Hypothalamus (tissue), 51 donors: ENCODE data around the gene PPIF.

ENCODE experiments used
- DNase-seq, 51 donors: peaks; one replicate each; lab custom pipeline; 2025; lab: John Stamatoyannopoulos, UW

PPIF gene

DNA sequence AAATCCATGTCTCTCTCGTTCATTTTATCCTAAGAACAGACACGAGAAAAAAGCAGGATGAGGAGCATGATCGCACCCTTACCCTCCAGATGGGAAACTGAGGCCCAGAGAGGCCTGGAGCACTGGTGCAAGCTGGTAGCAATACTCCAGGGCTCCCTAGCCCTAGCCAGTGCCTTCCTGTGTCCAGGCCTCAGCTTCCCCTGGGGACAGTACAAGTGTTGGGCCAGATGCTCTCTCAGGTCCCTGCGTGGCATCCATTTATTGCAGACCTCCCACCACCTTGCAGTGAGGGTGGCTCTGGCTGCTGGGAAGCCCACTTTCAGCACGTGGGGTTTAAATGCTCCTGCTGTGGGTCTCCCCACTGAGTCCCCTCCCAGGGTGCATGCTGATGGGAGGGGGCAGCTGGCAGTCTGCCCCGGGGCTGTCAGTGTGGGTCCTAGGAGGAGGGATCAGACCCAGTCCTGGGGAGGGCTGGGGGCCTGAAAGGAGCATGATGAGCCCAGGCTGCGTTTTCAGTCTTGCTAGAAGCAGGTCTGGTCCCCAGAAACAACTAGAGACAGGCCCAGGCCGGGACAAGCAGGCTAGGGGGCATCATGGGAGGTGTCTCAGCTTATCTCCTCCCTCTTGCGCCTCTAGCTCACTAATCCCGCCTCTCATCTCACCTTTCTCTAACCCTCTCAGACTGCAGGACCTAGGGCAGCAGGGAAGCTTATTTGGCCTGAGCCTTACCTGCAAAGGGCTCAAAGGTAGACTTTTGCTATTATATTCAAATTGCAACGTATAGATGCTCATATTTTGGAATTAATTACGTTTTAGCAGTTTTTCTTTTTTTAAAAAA, 662 bp upstream of the PPIF start:
- no peak for DNase-seq

DNA sequence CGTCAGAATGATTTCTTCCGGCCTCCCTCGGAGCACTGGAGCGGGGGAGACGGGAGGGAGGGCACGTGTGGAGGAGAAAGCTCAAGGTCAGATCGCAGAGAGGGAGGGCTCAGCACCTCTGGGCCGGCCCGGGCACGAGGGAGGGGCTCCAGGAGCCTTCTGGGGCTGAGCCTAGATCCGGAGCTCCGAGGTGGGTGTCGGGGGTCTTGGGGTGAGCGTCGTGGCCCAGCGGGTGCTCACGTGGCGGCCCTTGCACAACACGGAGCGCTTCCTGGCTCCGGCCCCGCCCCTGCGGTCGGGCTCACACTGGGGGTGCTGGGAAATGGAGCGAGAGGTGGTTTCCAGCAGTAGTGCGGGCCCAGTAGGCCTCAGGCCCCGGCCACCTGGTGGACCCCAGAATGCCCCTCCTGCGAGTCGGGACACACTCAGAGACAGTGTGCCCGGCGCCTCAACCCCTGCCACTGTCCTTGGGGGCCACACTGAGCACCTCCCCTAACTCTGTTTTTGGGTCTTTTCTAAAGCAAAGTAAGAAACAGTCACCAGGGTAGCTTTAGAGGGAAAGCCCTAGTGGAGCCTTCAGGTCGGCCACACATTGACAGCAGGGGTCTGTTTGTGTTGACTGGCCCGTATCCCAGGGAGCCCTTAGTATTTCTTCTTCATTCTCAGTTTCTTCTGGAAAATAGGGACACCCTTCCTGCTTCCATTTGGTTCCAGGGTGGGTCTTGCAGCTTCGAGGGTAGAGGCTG, 798 bp downstream of the PPIF start:
- peak in 20 of 51 donors; percentile 18 to 58 (median 37) for DNase-seq

- DNase-seq: no peak
Measured at GRCh38 chr10:79348640-79348988, 1.3 kb downstream of the PPIF start.

GRCh38 chr10:79349072-79349491, 1.8 kb downstream of the PPIF start:
- DNase-seq: no peak

GRCh38 chr10:79349766-79350406, 2.6 kb downstream of the PPIF start:
- no peak for DNase-seq

- no peak for DNase-seq
Measured at GRCh38 chr10:79350407-79351154, 3.3 kb downstream of the PPIF start.

- no peak for DNase-seq
Measured at GRCh38 chr10:79351332-79351731, 4.1 kb downstream of the PPIF start.

GRCh38 chr10:79352035-79352877, 5.0 kb downstream of the PPIF start:
- DNase-seq: no peak

DNA sequence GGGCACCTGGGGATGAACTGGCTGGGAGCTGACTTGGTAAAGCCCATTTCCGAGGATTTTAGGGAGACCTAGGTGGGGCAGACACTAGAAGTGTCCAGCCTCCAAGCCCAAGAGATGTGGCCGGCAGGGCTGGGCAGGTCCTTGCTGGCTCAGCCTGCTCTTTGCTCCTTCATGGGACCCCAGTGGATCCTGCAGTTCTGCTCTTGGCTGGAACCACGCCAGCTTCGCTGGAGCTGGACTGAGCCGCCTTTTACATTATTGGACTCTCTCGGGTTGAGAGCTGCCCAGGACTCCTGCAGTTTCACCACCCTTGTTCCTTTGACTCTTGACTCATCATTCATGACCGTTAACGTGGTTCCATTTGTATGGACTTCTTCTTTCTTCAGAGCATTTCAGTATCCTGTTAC, 5.7 kb downstream of the PPIF start:
- DNase-seq: no peak

- no peak for DNase-seq
Measured at GRCh38 chr10:79353726-79354125, 6.5 kb downstream of the PPIF start.

DNA sequence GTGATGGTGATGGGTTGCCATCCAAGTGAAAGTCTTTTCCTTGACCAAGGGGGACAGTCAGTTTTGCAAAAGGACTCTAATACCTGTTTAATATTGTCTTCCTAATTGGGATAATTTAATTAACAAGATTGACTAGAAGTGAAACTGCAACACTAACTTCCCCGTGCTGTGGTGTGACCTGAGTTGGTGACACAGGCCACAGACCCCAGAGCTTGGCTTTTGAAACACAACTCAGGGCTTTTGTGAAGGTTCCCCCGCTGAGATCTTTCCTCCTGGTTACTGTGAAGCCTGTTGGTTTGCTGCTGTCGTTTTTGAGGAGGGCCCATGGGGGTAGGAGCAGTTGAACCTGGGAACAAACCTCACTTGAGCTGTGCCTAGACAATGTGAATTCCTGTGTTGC, 6.9 kb downstream of the PPIF start:
- no peak for DNase-seq

- DNase-seq: no peak
Measured at GRCh38 chr10:79354615-79355014, 7.3 kb downstream of the PPIF start.

DNA sequence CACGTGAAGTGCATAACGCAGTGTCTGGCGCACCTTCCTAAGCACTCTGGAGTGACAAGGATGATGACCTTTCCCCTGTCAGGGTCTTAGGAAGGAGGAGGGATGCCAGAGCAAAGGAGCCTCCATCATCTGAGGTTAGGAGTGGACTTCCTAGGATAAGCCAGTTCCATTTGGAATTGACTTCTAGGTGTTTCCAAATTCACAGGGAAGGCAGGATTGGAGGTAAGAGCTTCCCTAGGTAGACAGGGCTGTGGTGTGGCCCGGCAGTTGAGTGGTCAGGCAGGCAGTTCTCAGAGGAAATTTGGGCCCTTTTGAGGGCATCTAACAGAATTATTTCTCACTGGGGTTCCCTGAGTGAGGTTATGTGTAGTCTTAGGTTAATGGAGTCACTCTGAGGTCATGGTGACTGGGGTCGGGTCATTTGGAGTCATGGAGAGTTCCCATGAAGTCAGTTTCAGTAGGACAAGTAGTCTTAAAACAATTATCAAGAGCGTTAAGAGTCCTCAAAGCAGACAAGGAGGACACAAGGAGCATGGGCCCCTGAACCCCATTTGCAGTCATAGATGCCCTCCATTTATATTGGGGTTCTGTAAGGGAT, 8.2 kb downstream of the PPIF start:
- no peak for DNase-seq

GRCh38 chr10:79356104-79356503, 8.8 kb downstream of the PPIF start:
- no peak for DNase-seq

GRCh38 chr10:79357180-79357579, 9.9 kb downstream of the PPIF start:
- DNase-seq: no peak

- no peak for DNase-seq
Measured at GRCh38 chr10:79358811-79359210, 11.5 kb downstream of the PPIF start.

GRCh38 chr10:79359816-79360498, 12.7 kb downstream of the PPIF start:
- DNase-seq: no peak

DNA sequence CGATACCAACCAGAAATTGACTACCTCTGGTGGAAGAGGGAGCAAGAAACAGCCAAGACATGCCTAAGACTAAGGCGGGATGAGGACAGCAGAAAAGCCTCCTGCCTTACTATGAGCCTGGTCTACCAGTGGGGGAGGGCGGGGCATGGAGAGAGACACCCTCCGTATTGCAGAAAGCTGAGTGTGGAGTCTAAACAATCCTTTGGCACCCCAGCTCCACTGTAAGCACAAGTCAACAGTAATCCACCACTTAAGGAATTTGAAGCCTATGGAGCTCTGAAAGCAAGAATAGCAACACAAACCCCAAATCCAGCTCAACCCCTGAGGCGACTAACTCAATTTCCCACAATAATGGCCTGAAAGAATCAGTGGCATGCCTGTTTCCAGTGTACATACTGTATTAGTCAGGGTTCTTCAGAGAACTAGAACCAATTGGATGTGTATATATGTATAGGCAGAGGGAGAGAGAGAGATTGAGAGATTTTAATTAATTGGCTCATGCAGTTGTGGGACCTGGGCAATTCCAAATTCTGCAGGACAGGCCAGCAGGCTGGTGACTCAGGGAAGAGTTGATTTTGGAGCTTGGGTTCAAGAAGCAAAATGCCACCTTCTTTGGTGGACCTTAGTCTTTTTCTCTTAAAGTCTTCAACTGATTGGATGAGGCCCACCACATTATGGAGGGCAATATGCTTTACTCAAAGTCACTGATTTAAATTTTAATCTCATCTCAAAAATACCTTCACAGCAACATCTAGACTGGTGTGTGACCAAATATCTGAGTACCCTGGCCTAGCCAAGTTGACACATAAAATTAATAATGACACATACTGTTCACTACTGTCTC, 13.5 kb downstream of the PPIF start:
- DNase-seq: no peak
